Activated naive CD8-positive, alpha-beta T cell treated with anti-CD3 and anti-CD28 coated beads, Interleukin-2, amount 50 U/mL, for 24 hours (primary cell): ENCODE data around the gene LDAH.
A peak's percentile ranks its signal among the peaks of the same experiment; 100 is the strongest.

ENCODE experiments used
- ATAC-seq: fragments of 150-1000 bp; cut with Tn5 transposase; one replicate; pipeline ENCODE4 v1.10.0; 2021
- DNase-seq: peaks from one replicate; pipeline ENCODE4 v3.0.0; 2021
- H3K27ac Mint-ChIP-seq: one replicate; pipeline ENCODE4 v1.8.0; 2021; ENCODE audit warnings: mild to moderate bottlenecking, mixed read lengths
- H3K27me3 Mint-ChIP-seq: one replicate; pipeline ENCODE4 v1.8.0; 2021; ENCODE audit warnings: mixed read lengths
- H3K36me3 Mint-ChIP-seq: one replicate; pipeline ENCODE4 v1.8.0; 2021; ENCODE audit warnings: low read depth, mixed read lengths
- H3K4me1 Mint-ChIP-seq: one replicate; pipeline ENCODE4 v1.8.0; 2021; ENCODE audit warnings: mixed read lengths
- H3K4me3 Mint-ChIP-seq: one replicate; pipeline ENCODE4 v1.8.0; 2021; ENCODE audit warnings: mild to moderate bottlenecking, moderate library complexity, mixed read lengths
- H3K9me3 Mint-ChIP-seq: one replicate; pipeline ENCODE4 v1.8.0; 2021; ENCODE audit warnings: mixed read lengths

The LDAH gene

DNA sequence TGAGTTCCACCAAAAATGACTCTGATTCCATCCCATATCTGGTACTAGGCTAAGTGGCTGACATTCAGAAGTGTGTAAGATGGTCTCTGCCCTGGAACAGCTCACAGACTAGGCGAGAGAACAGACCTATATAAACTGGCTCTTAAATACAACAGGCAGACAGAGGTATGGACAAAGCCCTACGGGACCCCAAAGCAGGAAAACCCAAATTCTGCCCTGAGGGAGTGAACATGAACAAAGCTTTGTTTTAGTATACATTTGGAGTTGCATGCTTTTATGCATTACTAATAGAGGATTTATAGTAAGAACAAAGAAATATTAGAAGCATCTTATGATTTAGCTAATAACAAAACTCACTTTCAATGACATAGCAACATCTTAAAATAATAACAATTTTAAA, 130.8 kb downstream of the LDAH start:
- Mint-ChIP-seq H3K27me3 (no peaks in the 10 kb centered on the region), H3K4me3 (no peak overlapping the region), H3K4me1 (no peaks in the 10 kb centered on the region), H3K27ac (no peak overlapping the region), H3K9me3 (no peaks in the 10 kb centered on the region), H3K36me3 (peaks cover 25% of the 10 kb centered on the region)
- no peak for ATAC-seq
- DNase-seq: no peak

DNA sequence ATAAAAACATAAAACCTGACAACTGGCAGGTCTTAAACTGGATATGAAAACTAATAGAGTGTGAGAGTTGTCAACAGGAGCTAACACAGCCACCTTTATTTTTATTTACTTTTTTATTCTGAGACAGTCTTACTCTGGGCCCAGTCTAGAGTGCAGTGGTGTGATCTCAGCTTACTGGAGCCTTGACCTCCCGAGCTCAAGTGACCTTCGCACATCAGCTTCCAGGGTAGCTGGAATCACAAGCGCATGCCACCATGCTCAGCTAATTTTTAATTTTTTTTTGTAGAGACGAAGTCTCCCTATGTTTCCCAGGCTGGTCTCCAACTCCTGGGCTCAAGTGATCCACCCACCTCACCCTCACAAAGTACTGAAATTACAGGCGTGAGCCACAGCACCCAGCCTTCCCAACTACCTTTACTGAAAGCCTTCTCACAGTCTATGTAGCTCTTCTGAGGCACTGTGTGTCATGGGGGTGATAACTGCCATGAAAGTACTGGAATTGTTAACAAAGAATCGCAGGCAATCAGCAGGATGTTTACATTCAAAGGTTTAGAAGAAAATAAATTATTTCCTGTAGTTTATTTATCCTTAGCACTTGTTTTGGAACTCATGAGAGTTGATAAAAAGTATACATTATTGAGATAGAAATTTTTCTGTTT, 131.7 kb downstream of the LDAH start:
- ATAC-seq: no peak
- no peak overlapping the region for H3K27ac Mint-ChIP-seq
- H3K4me1 Mint-ChIP-seq: no peaks in the 10 kb centered on the region
- no peak overlapping the region for H3K4me3 Mint-ChIP-seq
- no peaks in the 10 kb centered on the region for H3K27me3 Mint-ChIP-seq
- peaks cover 33% of the 10 kb centered on the region for H3K36me3 Mint-ChIP-seq
- no peaks in the 10 kb centered on the region for H3K9me3 Mint-ChIP-seq
- no peak for DNase-seq

DNA sequence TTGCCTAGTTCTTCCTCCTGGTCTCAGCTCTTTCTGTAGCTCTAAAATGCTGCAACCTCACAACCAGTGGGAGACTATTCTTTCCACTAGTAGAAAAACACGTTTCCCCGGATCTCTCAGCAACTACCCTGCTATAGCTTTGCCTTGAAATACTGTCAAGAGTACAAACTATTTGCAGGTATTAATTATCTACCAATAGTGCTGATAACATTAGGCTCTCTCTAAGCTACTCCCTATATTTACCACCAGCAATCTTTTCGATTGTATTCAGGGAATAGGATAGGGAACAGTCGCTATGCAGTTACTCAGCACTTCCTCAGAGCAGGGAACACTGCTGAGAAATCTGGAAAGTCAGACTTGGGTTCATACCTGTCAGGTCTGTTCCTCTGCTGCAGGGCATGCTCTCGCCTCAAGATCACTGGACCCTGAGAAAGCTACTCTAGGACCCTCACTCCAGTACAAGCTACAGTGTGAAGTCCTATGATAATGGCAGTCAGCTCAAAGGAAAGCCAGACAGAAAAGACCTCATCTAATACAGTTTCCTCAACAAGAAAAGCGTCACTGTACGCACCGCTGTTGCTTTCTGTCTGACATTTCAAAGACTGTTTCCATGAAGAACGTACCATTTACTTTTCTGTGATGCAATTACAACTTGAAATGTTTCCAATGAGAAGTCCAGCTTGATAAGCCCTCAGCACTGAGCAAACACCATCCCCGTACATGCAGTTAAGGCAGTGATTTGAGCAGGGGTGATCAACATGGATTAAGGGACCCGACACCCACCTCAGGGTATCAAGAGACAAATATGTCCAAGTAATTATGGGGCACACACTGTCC, 133.3 kb downstream of the LDAH start:
- DNase-seq (no peak), ATAC-seq (no peak)
- no peak overlapping the region for H3K27ac Mint-ChIP-seq
- peaks cover 40% of the 10 kb centered on the region for H3K36me3 Mint-ChIP-seq
- H3K4me3 Mint-ChIP-seq: no peak overlapping the region
- H3K9me3 Mint-ChIP-seq: no peaks in the 10 kb centered on the region
- H3K4me1 Mint-ChIP-seq: no peaks in the 10 kb centered on the region
- no peaks in the 10 kb centered on the region for H3K27me3 Mint-ChIP-seq

DNA sequence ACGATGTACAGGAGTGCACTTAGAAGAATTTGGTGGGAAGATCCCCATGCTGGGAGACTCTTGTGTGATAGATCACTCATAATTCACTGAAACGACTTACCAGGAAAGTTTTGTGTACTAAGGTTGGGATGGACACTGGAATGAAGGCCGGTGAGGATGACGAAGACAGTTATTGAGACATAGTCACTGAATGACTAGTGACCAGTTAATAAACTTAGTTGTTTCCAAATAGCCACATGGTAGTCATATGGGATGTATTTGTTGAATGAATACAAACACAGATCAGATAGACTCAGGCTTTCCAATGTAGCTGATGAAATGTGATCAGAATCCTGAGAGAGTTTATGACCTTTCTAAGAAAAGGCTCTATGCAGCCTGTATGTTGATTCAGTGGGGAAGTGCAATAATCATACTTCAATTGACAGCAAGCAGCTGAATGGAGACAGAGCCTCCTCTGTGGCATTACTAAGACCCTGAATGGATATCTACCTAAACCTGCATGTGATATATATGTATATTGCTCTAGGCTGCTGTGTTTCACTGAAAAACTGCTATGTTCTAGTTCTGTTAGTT, 135.6 kb downstream of the LDAH start:
- ATAC-seq (no peak), DNase-seq (no peak)
- Mint-ChIP-seq H3K27me3 (no peaks in the 10 kb centered on the region), H3K4me3 (no peak overlapping the region), H3K9me3 (no peaks in the 10 kb centered on the region), H3K4me1 (no peaks in the 10 kb centered on the region), H3K36me3 (peaks cover 42% of the 10 kb centered on the region), H3K27ac (no peak overlapping the region)

DNA sequence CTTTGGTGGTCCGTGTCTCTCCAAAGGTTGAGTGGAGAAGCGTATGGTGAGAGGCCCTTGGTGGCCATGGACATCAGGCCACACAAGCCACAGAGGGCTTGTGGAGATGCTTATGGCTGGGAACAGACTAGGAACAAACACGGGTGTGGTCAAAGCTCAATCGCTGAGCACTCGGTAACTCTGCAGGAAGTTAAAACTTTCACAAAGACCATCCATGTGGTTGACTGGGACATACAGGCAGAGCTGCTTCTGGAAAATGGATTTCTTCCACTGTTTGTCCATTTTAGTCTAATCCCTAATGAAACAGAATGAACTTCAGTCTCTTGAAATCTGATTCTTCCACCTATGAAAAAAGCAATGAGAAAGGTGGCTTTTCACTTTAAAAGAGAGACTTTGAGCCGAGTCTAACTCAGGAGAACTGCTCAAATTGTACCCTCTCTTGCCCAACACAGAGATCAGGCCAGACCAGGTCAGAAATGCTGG, 138.3 kb downstream of the LDAH start:
- peaks cover 33% of the 10 kb centered on the region for H3K36me3 Mint-ChIP-seq
- H3K9me3 Mint-ChIP-seq: no peaks in the 10 kb centered on the region
- no peak overlapping the region for H3K27ac Mint-ChIP-seq
- no peaks in the 10 kb centered on the region for H3K4me1 Mint-ChIP-seq
- H3K4me3 Mint-ChIP-seq: no peak overlapping the region
- H3K27me3 Mint-ChIP-seq: no peaks in the 10 kb centered on the region
- no peak for DNase-seq
- no peak for ATAC-seq

DNA sequence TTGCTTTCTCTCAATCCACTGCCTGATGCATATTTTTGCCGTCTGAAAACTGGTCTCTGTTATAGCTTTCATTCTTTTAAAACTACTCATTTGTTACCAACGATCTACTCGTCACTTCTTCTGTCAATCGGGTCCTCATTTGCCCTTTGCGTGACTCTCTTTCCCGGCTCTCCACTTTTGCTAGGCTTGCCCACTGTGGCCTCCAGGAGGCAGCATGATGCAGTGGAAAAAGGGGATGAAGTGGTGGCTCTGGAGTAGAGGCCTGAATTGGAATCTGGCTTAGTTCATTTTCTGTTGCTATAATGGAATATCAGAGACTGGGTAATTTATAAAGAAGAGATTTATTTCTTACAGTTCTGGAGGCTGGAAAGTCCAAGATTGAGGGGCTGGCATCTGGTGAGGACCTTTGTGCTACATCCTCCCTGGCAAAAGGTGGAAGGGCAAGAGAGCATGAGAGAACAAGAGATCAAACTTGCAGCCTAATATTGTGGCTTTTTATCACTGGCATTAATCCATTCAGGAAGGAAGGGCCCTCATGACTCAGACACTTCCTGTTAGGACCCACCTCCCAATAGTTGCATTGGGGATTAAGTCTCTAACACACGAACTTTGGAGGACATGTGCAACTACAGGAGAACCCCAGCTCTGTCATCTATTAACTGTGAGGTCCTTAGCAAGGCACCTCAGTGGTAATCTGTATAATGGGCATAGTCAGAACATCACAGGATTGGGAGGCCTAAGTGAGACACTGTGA, 140.6 kb downstream of the LDAH start:
- Mint-ChIP-seq H3K27ac (no peak overlapping the region), H3K4me1 (no peaks in the 10 kb centered on the region), H3K9me3 (no peaks in the 10 kb centered on the region), H3K36me3 (peaks cover 22% of the 10 kb centered on the region), H3K27me3 (no peaks in the 10 kb centered on the region), H3K4me3 (no peak overlapping the region)
- no peak for ATAC-seq
- DNase-seq: no peak

DNA sequence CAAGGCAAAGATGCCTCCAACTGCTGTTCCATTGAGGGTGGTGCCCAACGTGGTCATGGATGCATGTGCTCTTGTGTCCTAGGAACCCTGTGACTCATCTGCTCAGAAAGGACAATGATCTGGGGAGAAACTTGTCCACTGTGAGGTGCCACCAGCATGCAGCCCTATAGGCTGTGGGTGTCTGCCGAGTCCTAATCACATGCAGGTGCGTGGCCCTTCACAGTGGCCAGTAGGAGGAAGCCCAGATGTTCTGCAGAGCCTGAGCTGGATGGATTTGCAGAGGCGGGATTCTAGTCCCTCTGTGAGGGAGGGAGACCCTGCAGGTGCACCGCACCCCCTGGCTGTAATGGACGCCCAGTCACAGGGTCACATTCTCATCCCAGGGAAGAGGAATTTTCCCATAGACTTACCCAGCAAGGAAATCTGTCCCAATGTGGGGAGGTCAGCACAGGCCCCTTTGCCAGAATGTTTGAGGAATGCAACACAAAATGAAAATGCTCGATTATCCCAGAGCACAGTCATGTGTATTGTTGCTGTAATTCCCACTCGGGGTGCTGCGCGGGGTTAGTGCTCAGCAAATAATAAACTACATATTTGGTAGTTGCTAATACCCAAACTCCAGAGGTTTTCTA, 142.0 kb downstream of the LDAH start:
- no peak for ATAC-seq
- H3K9me3 Mint-ChIP-seq: no peaks in the 10 kb centered on the region
- H3K4me3 Mint-ChIP-seq: no peak overlapping the region
- H3K4me1 Mint-ChIP-seq: peaks cover 5% of the 10 kb centered on the region
- DNase-seq: no peak
- H3K36me3 Mint-ChIP-seq: peaks cover 10% of the 10 kb centered on the region
- H3K27ac Mint-ChIP-seq: no peak overlapping the region
- H3K27me3 Mint-ChIP-seq: no peaks in the 10 kb centered on the region

DNA sequence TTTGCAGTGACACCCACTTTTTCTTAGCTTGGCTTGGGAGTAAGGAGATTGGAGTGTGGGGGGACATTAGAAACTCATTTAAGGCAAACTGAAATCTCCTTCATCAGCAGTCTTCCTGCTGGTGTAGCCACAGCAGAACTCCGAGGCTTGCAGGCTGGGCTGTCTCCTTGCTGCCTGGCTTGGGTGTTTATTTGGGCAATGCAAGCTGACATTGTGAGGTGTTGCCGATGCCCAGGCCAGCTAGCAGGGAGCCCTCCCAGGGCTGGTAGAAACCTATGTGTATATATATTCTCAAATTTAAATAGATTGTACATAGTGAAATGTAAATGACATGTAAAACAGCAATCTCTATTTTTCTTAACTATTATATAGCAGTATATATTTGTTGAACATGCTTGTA, 144.1 kb downstream of the LDAH start:
- Mint-ChIP-seq H3K4me3 (no peak overlapping the region), H3K4me1 (peaks cover 8% of the 10 kb centered on the region), H3K9me3 (no peaks in the 10 kb centered on the region), H3K27ac (no peak overlapping the region), H3K27me3 (no peaks in the 10 kb centered on the region), H3K36me3 (peaks cover 4% of the 10 kb centered on the region)
- no peak for DNase-seq
- no peak for ATAC-seq

DNA sequence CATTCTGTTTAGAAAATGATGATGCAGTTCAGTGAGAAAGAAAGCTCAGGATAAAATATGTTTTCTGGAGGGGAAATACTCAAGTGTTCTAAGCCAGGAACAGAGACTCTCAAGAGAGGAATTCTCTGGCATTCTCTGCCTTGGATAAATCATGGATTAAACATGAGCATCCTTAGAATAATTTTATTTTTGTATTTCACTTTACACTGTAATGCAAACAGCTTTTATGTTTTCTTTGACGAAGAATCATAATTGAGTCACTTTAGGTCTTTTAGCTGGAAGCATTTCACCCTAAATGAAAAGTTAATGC, 144.9 kb downstream of the LDAH start:
- H3K27ac Mint-ChIP-seq: no peak overlapping the region
- H3K27me3 Mint-ChIP-seq: peaks cover 5% of the 10 kb centered on the region
- DNase-seq (no peak), ATAC-seq (no peak)
- H3K4me1 Mint-ChIP-seq: peaks cover 8% of the 10 kb centered on the region
- no peak overlapping the region for H3K4me3 Mint-ChIP-seq
- no peaks in the 10 kb centered on the region for H3K9me3 Mint-ChIP-seq
- peaks cover 3% of the 10 kb centered on the region for H3K36me3 Mint-ChIP-seq

DNA sequence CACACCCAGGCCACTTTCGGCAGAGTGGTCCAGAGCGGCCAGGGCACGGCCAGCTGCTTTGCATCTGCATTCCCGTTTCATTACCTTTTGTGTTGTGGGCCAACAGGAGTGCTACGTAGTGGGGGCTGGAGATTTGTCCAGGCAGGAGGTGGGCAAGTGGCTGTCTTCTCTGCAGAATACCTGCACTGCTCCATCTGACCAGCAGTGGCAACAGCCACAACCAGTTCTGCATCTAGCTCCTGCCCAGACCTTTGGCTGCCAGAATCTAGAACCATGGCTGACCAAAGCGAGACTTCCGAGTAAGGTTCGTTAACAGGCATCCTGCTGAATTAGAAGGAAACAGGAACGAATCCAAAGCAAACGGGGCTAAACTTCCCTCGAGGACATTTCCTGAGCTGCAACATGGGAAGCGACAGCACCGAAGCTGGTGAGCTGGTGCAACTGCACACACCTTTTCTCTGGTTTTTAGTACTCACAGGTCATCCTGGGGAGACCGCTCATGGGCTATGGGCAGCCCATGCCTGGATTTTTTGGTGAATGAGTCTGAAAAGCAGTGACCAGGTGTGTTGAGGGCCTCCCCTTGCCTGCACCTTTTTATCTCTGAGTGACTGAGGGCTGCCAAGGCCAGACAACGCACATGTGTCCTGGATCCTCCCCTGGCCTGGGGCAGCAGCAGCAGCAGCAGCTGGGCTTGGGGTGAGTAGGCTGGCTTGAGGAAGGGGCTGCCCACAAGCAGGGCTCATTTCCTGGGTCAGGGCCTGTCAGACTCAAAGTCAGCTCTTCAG, 145.4 kb downstream of the LDAH start:
- no peak for DNase-seq
- ATAC-seq: no peak
- Mint-ChIP-seq H3K4me3 (no peak overlapping the region), H3K27ac (no peak overlapping the region), H3K27me3 (peaks cover 9% of the 10 kb centered on the region), H3K36me3 (peaks cover 2% of the 10 kb centered on the region), H3K9me3 (no peaks in the 10 kb centered on the region), H3K4me1 (peaks cover 8% of the 10 kb centered on the region)

DNA sequence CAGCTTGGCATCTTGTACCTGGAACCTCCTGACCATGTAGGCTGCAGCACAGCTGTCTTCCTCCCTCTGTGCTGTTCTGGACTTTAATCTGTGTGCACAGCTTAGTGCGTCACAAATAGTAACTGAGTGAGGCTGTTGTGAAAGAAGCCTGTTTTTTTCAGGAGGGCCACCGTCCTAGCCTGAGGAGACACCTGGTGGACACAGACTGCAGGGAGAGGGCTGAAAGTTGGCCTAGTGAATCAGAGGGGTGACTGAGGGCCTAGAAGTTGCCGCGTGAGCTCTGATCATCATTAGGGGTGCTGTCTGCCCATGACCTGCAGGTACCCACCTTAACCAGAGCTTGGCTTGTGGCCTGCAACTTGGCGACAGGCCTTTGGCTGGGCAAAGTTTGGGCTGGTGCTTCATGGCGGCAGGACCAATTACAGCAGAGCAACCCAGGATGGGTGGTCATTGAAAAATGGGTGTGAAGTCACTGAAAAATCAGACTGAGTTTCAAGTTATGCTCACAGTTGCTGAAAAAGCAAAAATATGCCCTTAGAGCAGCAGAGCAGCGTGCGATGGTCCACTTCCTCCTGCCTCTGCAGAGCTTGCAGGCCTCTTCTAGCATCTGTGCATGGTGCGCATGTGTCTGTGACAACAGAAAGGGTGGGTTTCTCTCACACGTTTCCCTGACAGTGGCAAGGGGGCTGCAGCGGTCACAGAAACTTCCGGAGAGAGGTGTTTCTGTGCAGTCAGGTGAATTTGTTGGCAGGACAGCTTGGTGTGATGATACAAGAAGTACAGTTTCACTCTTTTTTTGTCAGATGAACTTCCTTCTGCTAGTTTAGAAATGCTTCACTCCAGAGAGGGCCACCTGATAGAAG, 146.3 kb downstream of the LDAH start:
- H3K4me3 Mint-ChIP-seq: no peak overlapping the region
- ATAC-seq: no peak
- H3K27me3 Mint-ChIP-seq: peaks cover 16% of the 10 kb centered on the region
- no peak overlapping the region for H3K27ac Mint-ChIP-seq
- DNase-seq: no peak
- H3K36me3 Mint-ChIP-seq: peaks cover 2% of the 10 kb centered on the region
- H3K4me1 Mint-ChIP-seq: peaks cover 8% of the 10 kb centered on the region
- H3K9me3 Mint-ChIP-seq: no peaks in the 10 kb centered on the region

DNA sequence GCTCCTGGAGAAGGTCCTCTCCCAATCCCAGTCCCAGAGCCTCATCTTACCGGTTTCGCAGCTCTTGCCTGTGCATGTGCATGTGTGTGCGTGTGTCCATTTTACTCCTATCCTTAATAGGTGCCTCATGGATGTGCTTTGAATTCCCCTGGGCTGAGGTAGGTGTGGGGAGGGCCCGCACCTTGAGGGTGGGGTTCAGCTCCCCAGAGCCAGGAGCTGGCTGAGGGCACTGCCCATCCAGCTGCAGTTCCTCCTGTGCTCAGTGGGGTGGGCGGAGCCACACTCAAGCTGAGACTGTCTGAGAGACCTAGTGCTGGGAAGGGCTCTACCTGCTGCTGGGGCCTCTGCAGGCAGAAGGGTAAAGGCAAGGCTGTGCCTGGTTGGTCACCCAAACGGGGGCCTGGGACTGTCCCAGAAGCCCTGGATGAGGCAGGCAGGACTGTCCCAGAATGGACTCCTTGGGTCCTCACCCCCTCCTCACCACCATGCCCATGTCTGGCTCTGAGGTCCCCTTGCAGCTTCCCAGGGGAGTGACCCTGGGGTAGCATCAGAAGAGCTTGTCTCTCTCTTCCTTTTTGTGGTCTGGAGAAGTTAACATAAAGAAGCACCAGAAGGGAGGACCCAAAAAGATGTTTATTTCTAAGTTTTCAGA, 147.1 kb downstream of the LDAH start:
- Mint-ChIP-seq H3K27ac (no peak overlapping the region), H3K36me3 (peaks cover 2% of the 10 kb centered on the region), H3K27me3 (peaks cover 21% of the 10 kb centered on the region), H3K9me3 (no peaks in the 10 kb centered on the region), H3K4me1 (peaks cover 8% of the 10 kb centered on the region), H3K4me3 (no peak overlapping the region)
- ATAC-seq: peak; percentile 45
- DNase-seq: no peak
